GM18511 (cell line): ENCODE data around the gene GSTA5.
"Not testable (repeated sequence)": the region's sequence is repeated elsewhere in the genome, so short reads cannot be mapped to it uniquely, and the experiment has no call there.

Experiments used
- ATAC-seq: cut with Tn5 transposase; IDR thresholded peaks from one replicate; pipeline ENCODE4 v1.9.1; 2021; ENCODE audit warnings: mild to moderate bottlenecking, moderate library complexity; ENCODE audit not compliant: unreplicated experiment

The GSTA5 gene

DNA sequence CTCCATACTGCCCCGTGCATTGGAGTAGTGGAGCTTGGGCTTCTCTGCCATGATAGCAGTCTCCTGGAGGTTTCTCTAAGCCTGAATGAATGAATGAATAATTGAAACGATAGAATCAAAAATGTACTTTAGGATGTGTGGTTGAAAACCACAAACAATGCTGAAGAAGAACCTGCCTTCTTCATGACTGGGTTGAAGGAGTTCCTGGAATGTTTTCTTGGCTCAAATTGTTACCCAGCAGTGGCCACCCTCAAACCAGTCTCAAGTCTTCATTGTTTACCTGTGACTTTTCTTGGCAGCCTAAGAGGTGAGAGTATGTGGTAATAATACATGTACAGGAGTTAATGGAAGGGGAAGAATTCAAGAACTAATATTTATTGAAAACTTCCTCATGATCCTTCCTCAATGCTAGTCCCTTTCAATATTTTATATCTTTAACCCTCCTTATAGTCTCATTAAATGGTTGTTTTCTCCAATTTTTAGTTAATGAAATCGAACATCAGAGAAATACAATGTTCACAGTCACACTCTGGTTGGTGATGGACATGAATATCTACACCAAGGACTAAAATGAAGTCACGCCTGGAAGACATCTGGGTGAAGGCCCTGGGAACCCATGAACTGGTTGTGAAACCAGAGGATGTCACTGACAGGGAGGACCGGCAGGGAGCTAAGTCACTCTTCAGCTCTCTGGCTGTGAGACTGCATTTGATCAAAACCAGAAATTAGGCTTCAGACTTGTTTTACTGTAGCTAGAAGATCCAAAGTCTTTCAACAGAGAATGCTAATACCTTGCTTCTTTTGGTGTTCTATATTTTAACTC lies at the start of gene GSTA5:
TSS of gene GSTA5 (minus strand) at position 51 of the 823 bp plus-strand sequence.
- no peak for ATAC-seq

DNA sequence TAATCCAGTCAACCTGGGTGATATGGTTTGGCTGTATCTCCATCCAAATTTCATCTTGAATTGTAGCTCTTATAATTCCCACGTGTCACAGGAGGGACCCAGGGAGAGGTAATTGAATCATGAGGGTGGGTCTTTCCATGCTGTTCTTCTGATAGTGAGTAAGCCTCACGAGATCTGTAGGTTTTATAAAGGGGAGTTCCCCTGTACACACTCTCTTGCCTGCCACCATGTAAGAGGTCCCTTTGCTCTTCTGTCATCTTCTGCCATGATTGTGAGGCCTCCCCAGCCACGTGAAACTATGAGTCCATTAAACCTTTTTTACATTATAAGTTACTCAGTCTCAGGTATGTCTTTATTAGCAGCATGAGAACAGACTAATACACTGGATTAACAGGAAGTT lies 49.4 kb upstream of the GSTA5 start:
- ATAC-seq: no peak

- no peak for ATAC-seq
Measured at GRCh38 chr6:52887910-52888524, 47.4 kb upstream of the GSTA5 start.

DNA sequence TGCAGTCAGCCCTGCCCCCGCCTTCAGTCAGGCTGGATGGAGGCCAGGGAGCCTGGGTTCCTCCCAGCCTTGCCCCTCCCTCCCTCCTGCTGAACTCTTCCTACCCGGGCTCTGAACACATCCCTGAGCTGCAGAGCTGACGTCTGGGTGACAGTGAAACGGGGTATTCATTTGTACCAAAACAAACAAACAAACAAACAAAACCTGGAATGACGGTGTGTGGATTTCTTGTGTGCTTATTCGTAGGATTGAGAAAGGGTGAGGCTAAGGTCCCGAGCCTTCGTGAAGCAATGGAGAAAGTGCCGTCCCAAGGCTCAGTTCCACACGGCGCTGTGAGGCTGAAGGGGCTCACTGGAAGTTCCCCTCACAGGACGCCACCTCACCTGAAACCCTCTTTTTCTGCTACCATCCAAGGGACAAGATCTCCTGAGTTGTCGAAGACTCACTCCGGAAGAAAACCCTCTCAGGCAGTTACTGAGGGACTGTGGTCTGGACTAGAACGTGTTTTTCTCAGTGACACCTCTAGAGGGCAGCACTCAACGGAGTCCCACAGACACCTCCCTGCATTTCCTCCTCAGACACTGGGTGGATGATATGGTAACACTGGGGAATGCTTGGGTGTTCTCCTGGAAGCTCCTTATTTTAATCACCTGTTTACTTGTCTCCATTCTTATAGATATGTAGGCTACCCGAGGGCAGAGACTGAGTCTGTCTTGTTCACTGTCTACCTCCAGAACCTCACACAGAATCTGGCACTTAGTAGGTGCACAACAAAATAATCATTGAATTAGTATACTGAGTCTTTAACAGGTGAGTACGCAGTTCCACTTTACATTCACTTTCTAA lies 41.6 kb upstream of the GSTA5 start:
- ATAC-seq: peak; percentile 100

- ATAC-seq: no peak
Measured at GRCh38 chr6:52881662-52881995, 41.0 kb upstream of the GSTA5 start.

GRCh38 chr6:52877786-52878185 lies 37.2 kb upstream of the GSTA5 start:
- no peak for ATAC-seq

- peak; percentile 61 for ATAC-seq
Measured at GRCh38 chr6:52877168-52877567, 36.6 kb upstream of the GSTA5 start.

- no peak for ATAC-seq
Measured at GRCh38 chr6:52876056-52876787, 35.6 kb upstream of the GSTA5 start.

DNA sequence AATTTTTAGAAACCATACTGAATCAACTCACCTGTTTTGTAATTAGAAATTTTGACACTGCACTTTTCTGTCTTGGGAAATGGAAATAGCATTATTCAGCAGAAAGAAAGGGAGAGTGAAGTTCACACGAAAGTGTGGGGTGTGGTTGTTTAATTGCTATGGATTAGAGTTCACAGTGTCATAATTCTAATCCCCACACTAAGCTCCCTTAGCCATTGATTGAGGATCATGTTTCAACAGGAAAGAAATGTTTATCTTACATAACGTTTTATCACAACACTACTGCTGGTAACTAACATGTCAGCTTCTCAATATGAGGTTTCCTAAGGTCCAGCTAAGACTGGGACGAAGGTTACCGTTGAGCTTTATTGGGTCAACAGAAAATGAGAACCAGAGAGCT lies 31.4 kb upstream of the GSTA5 start:
- no peak for ATAC-seq

DNA sequence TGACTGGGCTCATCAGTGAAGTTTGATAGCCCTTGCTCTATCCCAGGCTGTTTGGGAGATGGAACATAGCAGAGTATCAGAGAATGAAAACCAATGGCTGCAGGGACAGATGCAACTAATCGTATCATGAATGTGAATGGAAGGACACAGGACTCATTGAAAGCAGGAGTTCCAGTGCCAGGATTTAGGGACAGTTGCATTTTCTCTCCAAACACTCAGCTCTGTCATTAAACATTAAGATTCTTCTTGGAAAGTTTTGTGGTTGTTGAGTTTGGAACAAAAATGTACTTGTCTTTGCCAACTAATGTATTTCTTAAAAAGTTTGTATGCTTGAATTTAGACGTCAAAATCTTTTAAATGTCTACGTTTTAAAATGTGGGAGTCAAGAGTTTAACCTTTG lies 31.0 kb upstream of the GSTA5 start:
- no peak for ATAC-seq

GRCh38 chr6:52870335-52871091 lies 29.9 kb upstream of the GSTA5 start:
- ATAC-seq: not testable (repeated sequence)

GRCh38 chr6:52868899-52869298 lies 28.3 kb upstream of the GSTA5 start:
- ATAC-seq: not testable (repeated sequence)

GRCh38 chr6:52868240-52868639 lies 27.6 kb upstream of the GSTA5 start:
- no peak for ATAC-seq

- not testable (repeated sequence) for ATAC-seq
Measured at GRCh38 chr6:52861151-52861550, 20.5 kb upstream of the GSTA5 start.

DNA sequence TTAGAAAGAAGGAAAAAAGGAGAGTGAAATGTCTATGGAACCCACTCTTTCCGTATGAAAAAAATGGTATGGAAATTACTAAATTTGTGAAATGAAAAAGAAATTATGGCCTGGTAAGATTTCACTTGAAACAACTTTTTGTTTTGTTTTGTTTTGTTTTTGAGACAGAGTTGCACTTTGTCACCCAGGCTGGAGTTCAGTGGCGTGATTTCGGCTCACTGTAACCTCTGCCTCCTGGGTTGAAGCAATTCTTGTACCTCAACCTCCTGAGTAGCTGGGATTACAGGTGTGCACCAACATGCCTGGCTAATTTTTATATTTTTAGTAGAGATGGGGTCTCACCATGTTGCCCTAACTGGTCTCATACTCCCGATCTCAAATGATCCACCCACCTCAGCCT lies 17.8 kb upstream of the GSTA5 start:
- no peak for ATAC-seq

- not testable (repeated sequence) for ATAC-seq
Measured at GRCh38 chr6:52856137-52856536, 15.5 kb upstream of the GSTA5 start.

DNA sequence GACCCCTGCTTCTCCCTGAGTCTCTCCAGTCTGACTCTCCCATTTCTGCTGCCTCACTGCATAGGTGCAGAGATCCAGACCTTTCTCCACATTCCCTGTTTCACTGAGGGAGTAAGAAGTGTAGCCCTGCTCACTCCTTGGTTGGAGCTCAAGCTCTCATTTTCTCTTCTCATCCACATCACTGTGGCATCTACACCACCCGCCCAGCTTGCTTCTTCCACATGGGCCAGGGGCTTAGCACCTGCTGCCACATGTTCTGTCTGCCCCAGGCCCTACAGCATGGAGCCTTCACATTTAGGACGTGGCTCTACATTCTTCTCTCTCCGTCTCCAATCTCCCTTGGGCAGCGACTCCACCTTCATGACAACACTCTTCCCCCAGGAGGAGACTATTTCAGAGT lies 8.5 kb upstream of the GSTA5 start:
- no peak for ATAC-seq

GRCh38 chr6:52846002-52846401 lies 5.4 kb upstream of the GSTA5 start:
- no peak for ATAC-seq

DNA sequence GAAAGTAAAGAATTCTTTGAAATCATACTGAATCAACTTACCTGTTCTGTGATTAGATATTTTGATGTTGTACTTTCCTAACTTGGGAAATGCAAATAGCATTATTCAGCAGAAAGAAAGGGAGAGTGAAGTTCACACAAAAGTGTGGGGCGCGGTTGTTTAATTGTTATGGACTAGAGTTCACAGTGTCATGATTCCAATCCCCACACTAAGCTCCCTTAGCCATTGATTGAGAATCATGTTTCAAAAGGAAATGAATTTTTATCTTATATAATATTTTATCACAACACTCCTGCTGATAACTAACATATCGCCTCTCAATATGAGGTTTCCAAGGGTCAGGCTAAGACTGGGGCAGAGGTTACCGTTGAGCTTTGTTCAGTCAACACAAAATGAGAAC lies 3.0 kb upstream of the GSTA5 start:
- no peak for ATAC-seq
